Kidney (tissue), 14 donors: Measurements from ENCODE around the gene BCL2L1. TPM values are rescaled to one million over a fixed set of nuclear protein-coding genes. Genes with fewer than 3 reads are reported as not detected.
A peak's percentile ranks its signal among the peaks of the same experiment; 100 is the strongest.

Experiments used
- DNase-seq, 5 donors: peaks; one replicate each; pipeline ENCODE4 v3.0.0-alpha.2; 2013 to 2020
- FAIRE-seq: peaks from 2 replicates; lab custom pipeline; 2012; peaks lifted over from hg19 to GRCh38; lab: Jason Lieb, UNC
- H3K27ac ChIP-seq, 2 donors: one replicate each; pipeline ENCODE4 v1.7.0; 2013; ENCODE audit warnings: low read depth in 2 of 2, low read length in 2 of 2, inconsistent platforms in 1 of 2
- H3K27me3 ChIP-seq: one replicate; pipeline ENCODE4 v1.7.1; 2013; ENCODE audit warnings: low read length, inconsistent platforms; ENCODE audit not compliant: control insufficient read depth, insufficient read depth
- H3K36me3 ChIP-seq, 3 donors: one replicate each; pipeline versions ENCODE4 v1.7.0 to v1.7.1; 2013; ENCODE audit warnings: low read length in 3 of 3, control low read depth in 1 of 3, inconsistent platforms in 1 of 3; ENCODE audit not compliant: insufficient read depth in 3 of 3, control insufficient read depth in 2 of 3
- H3K4me1 ChIP-seq, 3 donors: one replicate each; pipeline versions ENCODE4 v1.7.0 to v1.7.1; 2013; ENCODE audit warnings: low read length in 3 of 3, inconsistent platforms in 1 of 3, low read depth in 1 of 3; ENCODE audit not compliant: control insufficient read depth in 2 of 3, insufficient read depth in 2 of 3
- H3K4me3 ChIP-seq, 3 donors: one replicate each; pipeline versions ENCODE4 v1.7.0 to v1.8.1; 2013; ENCODE audit warnings: low read length in 3 of 3, control low read depth in 1 of 3, inconsistent platforms in 1 of 3
- H3K9ac ChIP-seq, 3 donors: one replicate each; pipeline versions ENCODE4 v1.7.0 to v1.7.1; 2013; ENCODE audit warnings: low read length in 3 of 3, control low read depth in 1 of 3, inconsistent platforms in 1 of 3
- H3K9me3 ChIP-seq, 3 donors: one replicate each; pipeline versions ENCODE4 v1.7.0 to v1.7.1; 2013; ENCODE audit warnings: low read length in 3 of 3, control low read depth in 1 of 3, inconsistent platforms in 1 of 3; ENCODE audit not compliant: control insufficient read depth in 2 of 3, insufficient read depth in 1 of 3
- CTCF ChIP-seq: IDR thresholded peaks from 3 replicates; pipeline ENCODE4 v1.5.1; 2012; ENCODE audit warnings: mild to moderate bottlenecking, moderate library complexity, borderline replicate concordance; ENCODE audit not compliant: insufficient read depth; ENCODE audit errors: extremely low read depth
- intact Hi-C: fragments of 100-400 bp; cut with DNase I; formaldehyde crosslinking; loops from one replicate; pipeline ENCODE4 v1.11.1; 2022
- polyA plus RNA-seq: library from polyadenylated mRNA; stranded (reverse); fragments of 350-450 nt; fragmentation: Illumina TruSeq; extraction: RNeasy Lipid Tissue Mini Kit (QIAGEN cat#74804); gene quantifications from one replicate; pipeline ENCODE4 v1.2.3, GENCODE V29; 2014; ENCODE audit warnings: low read depth, low replicate concordance; ENCODE audit not compliant: insufficient read depth
- total RNA-seq: library from RNA; stranded (reverse); fragmentation: NEBNext Ultra II Directional; extraction: Animal tissue kit (Norgen Biotek cat#: 25700); gene quantifications from one replicate; pipeline ENCODE4 v1.2.1, GENCODE V29; 2021
- donor health status: control.
- donor health status: control.
- donor health status: control.
- donor health status: control.
- donor health status: control.
- donor health status: DM: yes; HTN: yes; CAD: no.
- donor health status: Normal renal cell carcinoma (clear cell type).

BCL2L1 gene
- total and polyA plus RNA-seq, 2 donors from 2014 or later = 132 to 139 TPM

GRCh38 chr20:31663838-31664695 lies 58.6 kb downstream of the BCL2L1 start:
- intact Hi-C loops = no loop called here
- FAIRE-seq (no peak), DNase-seq (no peak)
- Histone ChIP-seq H3K9me3 (no peaks in the 10 kb centered on the region), H3K9ac (no peak overlapping the region), H3K27me3 (no peaks in the 10 kb centered on the region), H3K4me3 (no peak overlapping the region), H3K27ac (peak overlapping the region; percentile 15 to 92), H3K4me1 (peaks cover 0 to 50% (median 27%) of the 10 kb centered on the region in 3 donors), H3K36me3 (peaks cover 0 to 14% (median 12%) of the 10 kb centered on the region in 3 donors)
- no peak for TF ChIP-seq CTCF

GRCh38 chr20:31663524-31663837 lies 59.2 kb downstream of the BCL2L1 start:
- TF ChIP-seq CTCF = no peak
- DNase-seq (no peak), FAIRE-seq (no peak)
- Histone ChIP-seq H3K36me3 (peaks cover 0 to 14% (median 12%) of the 10 kb centered on the region in 3 donors), H3K27ac (no peak overlapping the region), H3K27me3 (no peaks in the 10 kb centered on the region), H3K9me3 (no peaks in the 10 kb centered on the region), H3K4me1 (peaks cover 0 to 48% (median 23%) of the 10 kb centered on the region in 3 donors), H3K9ac (no peak overlapping the region), H3K4me3 (no peak overlapping the region)
- intact Hi-C loops = no loop called here

- peaks cover 0 to 14% (median 12%) of the 10 kb centered on the region in 3 donors for H3K36me3 ChIP-seq
- H3K27me3 ChIP-seq = no peaks in the 10 kb centered on the region
- peak overlapping the region; percentile 61 to 73 for H3K27ac ChIP-seq
- FAIRE-seq = no peak
- H3K4me1 ChIP-seq = peaks cover 0 to 39% (median 23%) of the 10 kb centered on the region in 3 donors
- intact Hi-C loops = no loop called here
- H3K4me3 ChIP-seq = no peak overlapping the region
- TF ChIP-seq CTCF = no peak
- no peaks in the 10 kb centered on the region for H3K9me3 ChIP-seq
- no peak for DNase-seq
- peak overlapping the region in 1 of 3 donors; percentile 27 for H3K9ac ChIP-seq
Measured at GRCh38 chr20:31662372-31662854, 60.3 kb downstream of the BCL2L1 start.
